NCI-H774 (cell line): ENCODE results near the gene UBN2.
"Not testable (repeated sequence)": the region's sequence is repeated elsewhere in the genome, so short reads cannot be mapped to it uniquely, and the experiment has no call there.

Experiments
- DNase-seq: peaks from one replicate; lab custom pipeline; 2025; lab: John Stamatoyannopoulos, UW

The UBN2 gene

GRCh38 chr7:139297795-139298194, 66.8 kb downstream of the UBN2 start:
- DNase-seq = no peak

GRCh38 chr7:139299296-139299695, 68.3 kb downstream of the UBN2 start:
- no peak for DNase-seq

- no peak for DNase-seq
Observed at GRCh38 chr7:139300390-139300789, 69.4 kb downstream of the UBN2 start.

GRCh38 chr7:139304517-139304916, 73.5 kb downstream of the UBN2 start:
- DNase-seq = no peak

GRCh38 chr7:139317939-139318505, 87.0 kb downstream of the UBN2 start:
- no peak for DNase-seq

GRCh38 chr7:139321071-139321745, 90.2 kb downstream of the UBN2 start:
- no peak for DNase-seq

GRCh38 chr7:139324709-139325108, 93.7 kb downstream of the UBN2 start:
- DNase-seq = not testable (repeated sequence)

- DNase-seq = no peak
Observed at GRCh38 chr7:139328375-139328774, 97.3 kb downstream of the UBN2 start.

- DNase-seq = no peak
Observed at GRCh38 chr7:139329119-139329518, 98.1 kb downstream of the UBN2 start.

GRCh38 chr7:139330333-139331030, 99.4 kb downstream of the UBN2 start:
- DNase-seq = no peak

GRCh38 chr7:139332697-139333359, 101.8 kb downstream of the UBN2 start:
- DNase-seq = no peak

GRCh38 chr7:139333443-139333842, 102.4 kb downstream of the UBN2 start:
- DNase-seq = not testable (repeated sequence)

- no peak for DNase-seq
Observed at GRCh38 chr7:139334399-139335150, 103.5 kb downstream of the UBN2 start.

GRCh38 chr7:139339025-139339424, 108.0 kb downstream of the UBN2 start:
- DNase-seq = no peak

- DNase-seq = no peak
Observed at GRCh38 chr7:139339698-139340036, 108.6 kb downstream of the UBN2 start.

GRCh38 chr7:139340037-139340807, 109.2 kb downstream of the UBN2 start:
- DNase-seq = peak; percentile 97

- DNase-seq = no peak
Observed at GRCh38 chr7:139340808-139341057, 109.7 kb downstream of the UBN2 start.

- peak; percentile 83 for DNase-seq
Observed at GRCh38 chr7:139341058-139341775, 110.2 kb downstream of the UBN2 start, which contains the start of gene FMC1. Gene FMC1, plus strand, starts transcription at chr7:139341337. Its CDS starts 48 bp downstream, at chr7:139341385.

- no peak for DNase-seq
Observed at GRCh38 chr7:139341776-139342226, 110.8 kb downstream of the UBN2 start.

GRCh38 chr7:139345042-139345441, 114.0 kb downstream of the UBN2 start:
- DNase-seq = no peak

- no peak for DNase-seq
Observed at GRCh38 chr7:139351027-139351426, 120.0 kb downstream of the UBN2 start.
